Endothelial cell of umbilical vein (primary cell): ENCODE measurements around the gene TSSC4. TPM values are rescaled to one million over a fixed set of nuclear protein-coding genes. Genes with fewer than 3 reads are reported as not detected.

Source experiments
- BruUV-seq: library from RNA; stranded (reverse); fragments of 400-500 nt; replicated peaks from 2 replicates; lab custom pipeline; 2021; lab: Mats Ljungman, UMichigan
- CTCF ChIA-PET: fragments of 300-600, 350-600 bp; sonication (Branson Sonifier 250); formaldehyde crosslinking; loops from one replicate; lab custom pipeline; 2021; ENCODE audit warnings: antibody characterized with exemption, inconsistent platforms; lab: Charles Lee
- POLR2A ChIA-PET: fragments of 300-600, 350-600 bp; sonication (Branson Sonifier 250); formaldehyde crosslinking; loops from one replicate; lab custom pipeline; 2021; ENCODE audit warnings: antibody characterized with exemption, inconsistent platforms; lab: Charles Lee
- DNase-seq: peaks from one replicate; pipeline ENCODE4 v3.0.0-alpha.2; 2011; ENCODE audit warnings: low read depth, low spot score
- FAIRE-seq: peaks from 2 replicates; lab custom pipeline; 2011; peaks lifted over from hg19 to GRCh38; lab: Jason Lieb, UNC
- H2AFZ ChIP-seq: 2 replicates; pipeline ENCODE4 v1.6.0; 2012; ENCODE audit warnings: low read depth, low read length, control low read depth, inconsistent platforms
- H3K27ac ChIP-seq: 2 replicates; pipeline ENCODE4 v1.5.1; 2011; ENCODE audit warnings: low read depth, mild to moderate bottlenecking, control low read depth, low read length, moderate library complexity; ENCODE audit not compliant: insufficient read depth
- H3K27me3 ChIP-seq, 2 experiments: 2 replicates each; pipeline versions ENCODE4 v1.6.0 to v1.6.1; 2011; ENCODE audit warnings: low read length in 2 of 2, mixed read lengths in 1 of 2; ENCODE audit not compliant: control insufficient read depth in 2 of 2, insufficient read depth in 2 of 2
- H3K36me3 ChIP-seq, 2 experiments: 2 replicates in 1 of 2; 3 replicates in 1 of 2; pipeline ENCODE4 v1.5.1; 2011; ENCODE audit warnings: low read length in 2 of 2, mild to moderate bottlenecking in 1 of 2, moderate library complexity in 1 of 2; ENCODE audit not compliant: control insufficient read depth in 2 of 2, insufficient read depth in 2 of 2; ENCODE audit errors: extremely low read depth in 1 of 2
- H3K4me1 ChIP-seq: 3 replicates; pipeline ENCODE4 v1.5.1; 2011; ENCODE audit warnings: mild to moderate bottlenecking, low read length; ENCODE audit not compliant: control insufficient read depth, insufficient read depth; ENCODE audit errors: extremely low read depth
- H3K4me2 ChIP-seq: 2 replicates; pipeline ENCODE4 v1.6.1; 2011; ENCODE audit warnings: low read length, control low read depth, mixed read lengths; ENCODE audit not compliant: insufficient read depth
- H3K4me3 ChIP-seq, 3 experiments: fragments of 200-600 bp in 1 of 3; sonication (generic), shearing (Covaris generic) in 1 of 3; replicated peaks in 1 of 3; 2 replicates each; pipeline ENCODE4 v1.5.1; 2011 to 2016; ENCODE audit warnings: control low read depth in 3 of 3, low read length in 3 of 3, mild to moderate bottlenecking in 2 of 3, inconsistent platforms in 1 of 3, low read depth in 1 of 3, moderate library complexity in 1 of 3; ENCODE audit not compliant: insufficient read depth in 1 of 3
- H3K79me2 ChIP-seq: 2 replicates; pipeline ENCODE4 v1.6.0; 2012; ENCODE audit warnings: low read length, inconsistent platforms; ENCODE audit not compliant: control insufficient read depth, insufficient read depth
- H3K9ac ChIP-seq: replicated peaks from 2 replicates; pipeline ENCODE3; 2011; ENCODE audit warnings: low read length, control low read depth; ENCODE audit not compliant: insufficient read depth; ENCODE audit errors: extremely low read depth
- H3K9me1 ChIP-seq: replicated peaks from 3 replicates; pipeline ENCODE4 v1.6.0; 2011; ENCODE audit warnings: mild to moderate bottlenecking, low read length; ENCODE audit not compliant: control insufficient read depth, insufficient read depth; ENCODE audit errors: extremely low read depth
- H3K9me3 ChIP-seq: replicated peaks from 2 replicates; pipeline ENCODE4 v1.5.1; 2012; ENCODE audit warnings: low read length, inconsistent platforms; ENCODE audit not compliant: control insufficient read depth, insufficient read depth
- H4K20me1 ChIP-seq: replicated peaks from 2 replicates; pipeline ENCODE3; 2011; ENCODE audit warnings: mild to moderate bottlenecking, low read length; ENCODE audit not compliant: control insufficient read depth, insufficient read depth; ENCODE audit errors: extremely low read depth
- CTCF ChIP-seq, 2 donors: IDR thresholded peaks; 1 replicate in 1 of 2; 2 replicates in 1 of 2; pipeline ENCODE4 v1.5.1; 2011; ENCODE audit warnings: low read length in 2 of 2, mild to moderate bottlenecking in 2 of 2, moderate library complexity in 2 of 2, control low read depth in 1 of 2, inconsistent platforms in 1 of 2, low read depth in 1 of 2; ENCODE audit not compliant: insufficient read depth in 1 of 2; ENCODE audit errors: extremely low read depth in 1 of 2
- EZH2 ChIP-seq: IDR thresholded peaks from 2 replicates; pipeline ENCODE4 v1.6.1; 2012; ENCODE audit warnings: borderline replicate concordance, low read depth, mild to moderate bottlenecking, moderate library complexity, low read length, inconsistent platforms; ENCODE audit not compliant: severe bottlenecking
- FOS ChIP-seq: IDR thresholded peaks from 2 replicates; pipeline ENCODE4 v1.6.1; 2011; ENCODE audit warnings: mild to moderate bottlenecking, low read length, moderate library complexity, borderline replicate concordance; ENCODE audit not compliant: insufficient read depth
- GATA2 ChIP-seq: IDR thresholded peaks from 2 replicates; pipeline ENCODE4 v1.7.0; 2011; ENCODE audit warnings: low read depth, mild to moderate bottlenecking, moderate library complexity, mixed read lengths, low read length; ENCODE audit not compliant: insufficient read length, insufficient read depth
- JUN ChIP-seq: IDR thresholded peaks from 2 replicates; pipeline ENCODE4 v1.6.1; 2011; ENCODE audit warnings: borderline replicate concordance, low read depth; ENCODE audit not compliant: insufficient read length, insufficient read depth
- MAX ChIP-seq: IDR thresholded peaks from 2 replicates; pipeline ENCODE4 v1.6.1; 2011; ENCODE audit not compliant: insufficient read depth, insufficient read length
- MYC ChIP-seq: IDR thresholded peaks from one replicate; pipeline ENCODE4 v1.6.1; 2011; ENCODE audit warnings: mild to moderate bottlenecking, low read depth, low read length
- POLR2A ChIP-seq: IDR thresholded peaks from 2 replicates; pipeline ENCODE4 v1.6.1; 2012; ENCODE audit warnings: low read depth, mild to moderate bottlenecking, control low read depth, low read length
- POLR2AphosphoS5 ChIP-seq: IDR thresholded peaks from 2 replicates; pipeline ENCODE4 v1.6.1; 2012; ENCODE audit warnings: low read depth, mild to moderate bottlenecking, control low read depth, low read length, moderate library complexity; ENCODE audit not compliant: insufficient read depth
- dilution Hi-C: fragments of 300-500 bp; cut with MboI; formaldehyde crosslinking; loops from one replicate; pipeline ENCODE4 v1.15.0; 2019; ENCODE audit warnings: low sequenced_read_pairs; ENCODE audit not compliant: extremely low pct_ligation_motif_present
- intact Hi-C: fragments of 100-400 bp; cut with micrococcal nuclease; formaldehyde crosslinking; loops from one replicate; pipeline ENCODE4 v1.10.0; 2022
- polyA plus RNA-seq, 4 experiments: library from polyadenylated mRNA; depleted of rRNA in 3 of 4; stranded (reverse) in 3 of 4; unstranded in 1 of 4; fragments of >200 nt; gene quantifications; 2 replicates each; pipeline versions ENCODE4 v1.2.1 to v1.2.3, GENCODE V29; 2011 to 2012; ENCODE audit warnings: missing spikeins in 1 of 4
- total RNA-seq: library from RNA; stranded (reverse); gene quantifications from 2 replicates; pipeline ENCODE4 v1.2.3, GENCODE V29; 2021

The TSSC4 gene
- total and polyA plus RNA-seq, 2 donors (not counting 3 experiments of a cell fraction or from before 2014, with no cell fraction given), result 42.7 to 59.6 TPM

- Histone ChIP-seq H3K9me1 (no peaks in the 10 kb centered on the region), H3K9ac (no peak overlapping the region), H3K27me3 (no peaks in the 10 kb centered on the region), H4K20me1 (peaks cover 2% of the 10 kb centered on the region), H3K9me3 (no peaks in the 10 kb centered on the region), H3K4me2 (no peak overlapping the region), H2AFZ (no peak overlapping the region), H3K4me3 (no peak overlapping the region), H3K27ac (no peak overlapping the region), H3K4me1 (peaks cover 9% of the 10 kb centered on the region), H3K36me3 (peaks cover 2 to 29% of the 10 kb centered on the region in 2 experiments), H3K79me2 (peaks cover 79% of the 10 kb centered on the region)
- POLR2A ChIA-PET, result no interaction called here
- TF ChIP-seq MAX (no peak), CTCF (IDR thresholded peaks at IDR 0.05; ENCODE audit: extremely low read depth in 1 of 2, insufficient read depth in 1 of 2, low read depth in 1 of 2, low read length in 2 of 2) (no peak), POLR2A (no peak), MYC (no peak), GATA2 (no peak), EZH2 (no peak), POLR2AphosphoS5 (no peak), JUN (no peak), FOS (no peak)
- CTCF ChIA-PET, result no interaction called here
- FAIRE-seq (no peak), DNase-seq (no peak)
- dilution Hi-C loops, result no loop called here
- no TSS peak for BruUV-seq
- intact Hi-C loops, result no loop called here
Observed at GRCh38 chr11:2390091-2390724, 10.3 kb upstream of the TSSC4 start.
